Liver (tissue), 9 donors: Measurements from ENCODE around the gene MCTP2. TPM values are rescaled to one million over a fixed set of nuclear protein-coding genes. Genes with fewer than 3 reads are reported as not detected.

Experiments used
- DNase-seq: peaks from one replicate; pipeline ENCODE4 v3.0.0-alpha.2; 2017; ENCODE audit warnings: low spot score
- H3K27ac ChIP-seq, 2 donors: one replicate each; pipeline ENCODE4 v1.7.0; 2013; ENCODE audit warnings: inconsistent platforms in 2 of 2, low read length in 2 of 2, control low read depth in 1 of 2, low read depth in 1 of 2, mild to moderate bottlenecking in 1 of 2
- H3K27me3 ChIP-seq, 4 donors: one replicate each; pipeline versions ENCODE4 v1.6.1 to v1.7.0; 2013; ENCODE audit warnings: low read length in 3 of 4, inconsistent platforms in 1 of 4, mild to moderate bottlenecking in 1 of 4, moderate library complexity in 1 of 4; ENCODE audit not compliant: control insufficient read depth in 4 of 4, insufficient read depth in 4 of 4
- H3K36me3 ChIP-seq, 4 donors: one replicate each; pipeline versions ENCODE4 v1.6.1 to v1.7.0; 2013; ENCODE audit warnings: low read length in 3 of 4, mild to moderate bottlenecking in 3 of 4, low read depth in 1 of 4, moderate library complexity in 1 of 4; ENCODE audit not compliant: control insufficient read depth in 4 of 4, insufficient read depth in 3 of 4
- H3K4me1 ChIP-seq, 4 donors: one replicate each; pipeline versions ENCODE4 v1.6.1 to v1.7.0; 2013; ENCODE audit warnings: low read length in 3 of 4, mild to moderate bottlenecking in 3 of 4, moderate library complexity in 1 of 4; ENCODE audit not compliant: control insufficient read depth in 4 of 4, insufficient read depth in 4 of 4
- H3K4me3 ChIP-seq, 3 donors: one replicate each; pipeline versions ENCODE4 v1.6.1 to v1.7.0; 2013; ENCODE audit warnings: low read length in 3 of 3, control low read depth in 1 of 3, low read depth in 1 of 3, mild to moderate bottlenecking in 1 of 3
- H3K9ac ChIP-seq, 2 donors: one replicate each; pipeline ENCODE4 v1.7.0; 2013; ENCODE audit warnings: low read length in 2 of 2, mild to moderate bottlenecking in 2 of 2, moderate library complexity in 2 of 2, control low read depth in 1 of 2, low read depth in 1 of 2
- H3K9me3 ChIP-seq, 4 donors: one replicate each; pipeline versions ENCODE4 v1.6.1 to v1.7.0; 2013; ENCODE audit warnings: low read length in 3 of 4; ENCODE audit not compliant: control insufficient read depth in 4 of 4
- CTCF ChIP-seq: fragments of 150-350 bp; IDR thresholded peaks from 2 replicates; pipeline ENCODE4 v1.5.1; 2017; ENCODE audit warnings: improper control_type of control experiment, low read depth, low read length; ENCODE audit not compliant: missing input control
- EGR1 ChIP-seq, 2 donors: IDR thresholded peaks; 2 replicates each; pipeline ENCODE4 v1.6.1; 2016 to 2018; ENCODE audit warnings: antibody characterized with exemption in 2 of 2, low read depth in 2 of 2
- FOXA1 ChIP-seq: IDR thresholded peaks from 2 replicates; pipeline ENCODE4 v1.6.1; 2016; ENCODE audit warnings: antibody characterized with exemption
- FOXA2 ChIP-seq: IDR thresholded peaks from 2 replicates; pipeline ENCODE4 v1.6.1; 2016; ENCODE audit warnings: antibody characterized with exemption
- GABPA ChIP-seq, 2 donors: IDR thresholded peaks in 1 of 2; conservative IDR thresholded peaks in 1 of 2; 2 replicates each; pipeline ENCODE4 v1.6.1; 2016; ENCODE audit warnings: antibody characterized with exemption in 2 of 2, mild to moderate bottlenecking in 1 of 2, moderate library complexity in 1 of 2
- JUND ChIP-seq, 2 donors: IDR thresholded peaks; 2 replicates each; pipeline ENCODE4 v1.6.1; 2016; ENCODE audit warnings: antibody characterized with exemption in 2 of 2
- MAX ChIP-seq: IDR thresholded peaks from 2 replicates; pipeline ENCODE4 v1.6.1; 2016; ENCODE audit warnings: antibody characterized with exemption
- NR2F2 ChIP-seq: IDR thresholded peaks from 2 replicates; pipeline ENCODE4 v1.6.1; 2016; ENCODE audit warnings: antibody characterized with exemption
- RAD21 ChIP-seq, 2 donors: IDR thresholded peaks; 2 replicates each; pipeline ENCODE4 v1.6.1; 2016; ENCODE audit warnings: antibody characterized with exemption in 2 of 2, mild to moderate bottlenecking in 2 of 2
- RXRA ChIP-seq, 2 donors: IDR thresholded peaks; 2 replicates each; pipeline ENCODE4 v1.6.1; 2017 to 2018; ENCODE audit warnings: antibody characterized with exemption in 2 of 2, mild to moderate bottlenecking in 1 of 2
- SP1 ChIP-seq: IDR thresholded peaks from 2 replicates; pipeline ENCODE4 v1.6.1; 2018; ENCODE audit warnings: antibody characterized with exemption, mild to moderate bottlenecking
- YY1 ChIP-seq: IDR thresholded peaks from 2 replicates; pipeline ENCODE4 v1.6.1; 2016; ENCODE audit warnings: antibody characterized with exemption, mild to moderate bottlenecking
- ZBTB33 ChIP-seq: IDR thresholded peaks from 2 replicates; pipeline ENCODE4 v1.6.1; 2016; ENCODE audit warnings: antibody characterized with exemption
- WGBS: extraction: QIAGEN DNeasy Blood & Tissue Kit; methylation state at CpG from one replicate; pipeline ENCODE4 v1.1.7; 2013; 5-methylcytosine and 5-hydroxymethylcytosine counted together
- polyA plus RNA-seq, 2 donors: library from polyadenylated mRNA; stranded (reverse) in 1 of 2; unstranded in 1 of 2; fragments of 200-250 nt in 1 of 2; fragments of >200 nt in 1 of 2; fragmentation: Nextera tagmentation in 1 of 2; extraction: Ambion mirVana in 1 of 2; gene quantifications; one replicate each; pipeline versions ENCODE4 v1.2.1 to v1.2.3, GENCODE V29; 2013 to 2015
- total RNA-seq, 2 donors: library from RNA; depleted of rRNA; stranded (reverse); fragments of >200 nt; gene quantifications; one replicate each; pipeline ENCODE4 v1.2.3, GENCODE V29; 2014
- donor health status: healthy.
- donor health status: healthy.
- donor health status: healthy.
- donor health status: healthy.
- donor health status: healthy.

Gene MCTP2
- total and polyA plus RNA-seq, 4 donors, result 0.43 to 9.9 (median 3.5) TPM

- Histone ChIP-seq H3K9ac (no peak overlapping the region), H3K4me1 (no peaks in the 10 kb centered on the region), H3K27me3 (peaks cover 0 to 2% (median 0%) of the 10 kb centered on the region in 4 donors), H3K27ac (no peak overlapping the region), H3K36me3 (no peaks in the 10 kb centered on the region), H3K9me3 (no peaks in the 10 kb centered on the region), H3K4me3 (no peak overlapping the region)
- TF ChIP-seq YY1 (no peak), RXRA (IDR thresholded peaks at IDR 0.05) (no peak), EGR1 (IDR thresholded peaks at IDR 0.05; ENCODE audit: low read depth in 2 of 2) (no peak), SP1 (no peak), JUND (IDR thresholded peaks at IDR 0.05) (no peak), RAD21 (IDR thresholded peaks at IDR 0.05) (no peak), NR2F2 (no peak), FOXA1 (no peak), ZBTB33 (no peak), GABPA (IDR thresholded peaks at IDR 0.05 in 1 of 2, conservative IDR thresholded peaks at IDR 0.05 in 1 of 2) (no peak), FOXA2 (no peak), MAX (no peak)
- no peak for DNase-seq
- 50% methylated on average over 4 of the region's 4 CpGs for WGBS
Measured at GRCh38 chr15:94287794-94288246, 56.5 kb downstream of the MCTP2 start.

- Histone ChIP-seq H3K36me3 (no peaks in the 10 kb centered on the region), H3K4me1 (no peaks in the 10 kb centered on the region), H3K9me3 (no peaks in the 10 kb centered on the region), H3K27ac (no peak overlapping the region), H3K9ac (no peak overlapping the region), H3K4me3 (no peak overlapping the region), H3K27me3 (no peaks in the 10 kb centered on the region)
- 64% methylated on average over 1 of the region's 1 CpG for WGBS
- TF ChIP-seq GABPA (IDR thresholded peaks at IDR 0.05 in 1 of 2, conservative IDR thresholded peaks at IDR 0.05 in 1 of 2) (no peak), RXRA (IDR thresholded peaks at IDR 0.05) (no peak), CTCF (no peak)
- DNase-seq, result no peak
Measured at GRCh38 chr15:94290730-94291129, 59.4 kb downstream of the MCTP2 start.
